ENCODE measurements around the gene GPR83.
"Not testable (repeated sequence)": the region's sequence is repeated elsewhere in the genome, so short reads cannot be mapped to it uniquely, and the experiment has no call there.

The GPR83 gene

GRCh38 chr11:94350850-94351563 lies 50.2 kb downstream of the GPR83 start:
- DNase-seq = not testable (repeated sequence)

GRCh38 chr11:94346311-94346710 lies 54.9 kb downstream of the GPR83 start:
- DNase-seq = not testable (repeated sequence)

- DNase-seq = no peak
Measured at GRCh38 chr11:94343495-94343894, 57.7 kb downstream of the GPR83 start.

GRCh38 chr11:94342250-94342649 lies 59.0 kb downstream of the GPR83 start:
- no peak for DNase-seq

GRCh38 chr11:94338651-94339050 lies 62.6 kb downstream of the GPR83 start:
- no peak for DNase-seq

GRCh38 chr11:94336033-94336432 lies 65.2 kb downstream of the GPR83 start:
- no peak for DNase-seq

GRCh38 chr11:94332814-94333213 lies 68.4 kb downstream of the GPR83 start:
- DNase-seq = no peak

- DNase-seq = no peak
Measured at GRCh38 chr11:94330789-94331188, 70.4 kb downstream of the GPR83 start.

GRCh38 chr11:94329501-94329900 lies 71.7 kb downstream of the GPR83 start:
- no peak for DNase-seq

- DNase-seq = no peak
Measured at GRCh38 chr11:94328587-94329080, 72.6 kb downstream of the GPR83 start.

Measured in stimulated activated CD4-positive, alpha-beta T cell treated with anti-CD3 and anti-CD28 coated beads, Interleukin-4, amount 100 ng/mL, for 24 hours (primary cell).